C4-2B (cell line): Measurements from ENCODE around the gene OMG.

Experiments
- ZFX ChIP-seq: fragments of 450-650 bp; IDR thresholded peaks from 2 replicates; pipeline ENCODE4 v1.6.1; 2017
- TF ChIP-seq, protein P1 (sequence below): fragments of 450-650 bp; conservative IDR thresholded peaks from 2 replicates; pipeline ENCODE4 v1.5.1; 2017; ENCODE audit warnings: mild to moderate bottlenecking

DNA sequence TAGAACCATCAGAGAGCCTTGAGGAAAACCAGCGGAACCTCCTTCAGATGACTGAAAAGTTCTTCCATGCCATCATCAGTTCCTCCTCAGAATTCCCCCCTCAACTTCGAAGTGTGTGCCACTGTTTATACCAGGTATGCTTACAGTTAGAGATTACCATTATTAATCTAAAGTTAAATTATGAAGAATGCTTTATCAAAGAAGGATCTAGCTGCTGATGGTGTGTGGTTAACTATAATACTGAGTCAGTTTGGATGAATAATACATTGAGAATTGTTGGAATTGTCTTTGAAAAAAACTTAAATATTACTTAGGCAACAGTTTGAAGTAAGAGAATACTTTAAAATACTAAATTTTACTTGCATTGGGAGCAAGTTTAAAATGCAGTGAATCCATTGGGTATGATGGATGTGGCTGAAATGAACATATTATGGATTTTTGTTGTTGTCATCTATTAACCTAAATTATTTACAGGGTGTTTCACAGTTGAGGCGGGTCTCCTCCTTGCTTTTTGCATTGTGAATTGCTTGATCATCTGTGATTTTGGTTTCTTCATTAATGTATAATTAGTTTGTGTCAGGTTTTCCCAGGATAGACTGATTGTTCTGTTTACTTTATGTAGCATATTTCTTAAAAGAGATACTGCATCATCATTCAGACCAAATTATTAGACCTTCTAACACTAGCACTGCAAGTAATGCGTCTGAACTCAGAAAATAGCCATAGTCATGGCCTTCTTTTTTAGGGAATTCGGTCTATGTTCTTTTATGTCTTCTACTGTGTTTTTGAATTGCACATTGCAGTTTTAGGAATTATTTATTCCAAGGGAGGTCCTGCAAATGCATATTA is 47.8 kb downstream of the OMG start:
- TF ChIP-seq, protein P1, sequence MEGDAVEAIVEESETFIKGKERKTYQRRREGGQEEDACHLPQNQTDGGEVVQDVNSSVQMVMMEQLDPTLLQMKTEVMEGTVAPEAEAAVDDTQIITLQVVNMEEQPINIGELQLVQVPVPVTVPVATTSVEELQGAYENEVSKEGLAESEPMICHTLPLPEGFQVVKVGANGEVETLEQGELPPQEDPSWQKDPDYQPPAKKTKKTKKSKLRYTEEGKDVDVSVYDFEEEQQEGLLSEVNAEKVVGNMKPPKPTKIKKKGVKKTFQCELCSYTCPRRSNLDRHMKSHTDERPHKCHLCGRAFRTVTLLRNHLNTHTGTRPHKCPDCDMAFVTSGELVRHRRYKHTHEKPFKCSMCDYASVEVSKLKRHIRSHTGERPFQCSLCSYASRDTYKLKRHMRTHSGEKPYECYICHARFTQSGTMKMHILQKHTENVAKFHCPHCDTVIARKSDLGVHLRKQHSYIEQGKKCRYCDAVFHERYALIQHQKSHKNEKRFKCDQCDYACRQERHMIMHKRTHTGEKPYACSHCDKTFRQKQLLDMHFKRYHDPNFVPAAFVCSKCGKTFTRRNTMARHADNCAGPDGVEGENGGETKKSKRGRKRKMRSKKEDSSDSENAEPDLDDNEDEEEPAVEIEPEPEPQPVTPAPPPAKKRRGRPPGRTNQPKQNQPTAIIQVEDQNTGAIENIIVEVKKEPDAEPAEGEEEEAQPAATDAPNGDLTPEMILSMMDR = no peak
- TF ChIP-seq ZFX = no peak
